SK-N-SH (cell line): ENCODE measurements around the gene DCTN3. TPM values are rescaled to one million over a fixed set of nuclear protein-coding genes. Genes with fewer than 3 reads are reported as not detected.

Source experiments
- CTCF ChIA-PET: fragments of 300-600, 350-600 bp; formaldehyde crosslinking; extraction: SDS; loops from one replicate; lab custom pipeline; 2021; lab: Yijun Ruan, JAX
- POLR2A ChIA-PET: fragments of 350-600 bp; sonication (Branson Sonifier 250); formaldehyde crosslinking; extraction: SDS; loops from one replicate; lab custom pipeline; 2020; ENCODE audit warnings: antibody characterized with exemption, inconsistent platforms; lab: Yijun Ruan, JAX
- DNase-seq: peaks from one replicate; pipeline ENCODE4 v3.0.0; 2012
- H2AFZ ChIP-seq: fragments of 200-600 bp; sonication (generic); 2 replicates; pipeline ENCODE4 v1.8.1; 2016; ENCODE audit warnings: antibody characterized with exemption, mild to moderate bottlenecking, low read depth
- H3F3A ChIP-seq: fragments of 200-600 bp; sonication (generic); replicated peaks from 2 replicates; pipeline ENCODE3; 2016; ENCODE audit warnings: antibody characterized with exemption, mild to moderate bottlenecking; ENCODE audit not compliant: insufficient read depth
- H3K27ac ChIP-seq, 2 experiments: fragments of 200-500 bp in 1 of 2; fragments of 200-600 bp in 1 of 2; sonication (Bioruptor generic) in 1 of 2; sonication (generic), shearing (Covaris generic) in 1 of 2; 2 replicates each; pipeline versions ENCODE4 v1.5.1 to v1.6.1; 2014 to 2016; ENCODE audit warnings: low read depth in 2 of 2, inconsistent platforms in 1 of 2, low read length in 1 of 2, mild to moderate bottlenecking in 1 of 2, mixed read lengths in 1 of 2
- H3K27me3 ChIP-seq: fragments of 200-600 bp; sonication (generic), shearing (Covaris generic); 2 replicates; pipeline ENCODE4 v1.6.1; 2016; ENCODE audit warnings: mixed run types; ENCODE audit not compliant: insufficient read depth
- H3K36me3 ChIP-seq, 2 experiments: fragments of 200-500 bp in 1 of 2; fragments of 200-600 bp in 1 of 2; sonication (Bioruptor generic) in 1 of 2; sonication (generic) in 1 of 2; replicated peaks in 1 of 2; 2 replicates each; pipeline versions ENCODE3 to v1.5.1; 2014 to 2016; ENCODE audit warnings: low read length in 1 of 2, mild to moderate bottlenecking in 1 of 2; ENCODE audit not compliant: insufficient read depth in 2 of 2, control insufficient read depth in 1 of 2
- H3K4me1 ChIP-seq, 2 experiments: fragments of 200-500 bp in 1 of 2; fragments of 200-600 bp in 1 of 2; sonication (Bioruptor generic) in 1 of 2; sonication (generic), shearing (Covaris generic) in 1 of 2; 2 replicates each; pipeline versions ENCODE4 v1.5.1 to v1.6.1; 2014 to 2016; ENCODE audit warnings: low read depth in 1 of 2, low read length in 1 of 2, mixed run types in 1 of 2; ENCODE audit not compliant: insufficient read depth in 2 of 2, control insufficient read depth in 1 of 2
- H3K4me2 ChIP-seq: fragments of 200-600 bp; sonication (generic), shearing (Covaris generic); 2 replicates; pipeline ENCODE4 v1.6.1; 2017; ENCODE audit warnings: mixed run types
- H3K4me3 ChIP-seq, 2 experiments: fragments of 200-500 bp in 1 of 2; fragments of 200-600 bp in 1 of 2; sonication (Bioruptor generic) in 1 of 2; sonication (generic), shearing (Covaris generic) in 1 of 2; 2 replicates each; pipeline versions ENCODE4 v1.5.1 to v1.8.1; 2014 to 2016; ENCODE audit warnings: low read depth in 2 of 2, inconsistent platforms in 1 of 2, low read length in 1 of 2, mild to moderate bottlenecking in 1 of 2, mixed read lengths in 1 of 2, moderate library complexity in 1 of 2
- H3K79me2 ChIP-seq: fragments of 200-600 bp; sonication (generic); 2 replicates; pipeline ENCODE4 v1.8.1; 2017; ENCODE audit warnings: mild to moderate bottlenecking; ENCODE audit not compliant: insufficient read depth
- H3K9ac ChIP-seq: fragments of 200-600 bp; sonication (generic); 2 replicates; pipeline ENCODE4 v1.6.1; 2017; ENCODE audit warnings: mixed run types
- H3K9me2 ChIP-seq: fragments of 200-600 bp; sonication (generic); 2 replicates; pipeline ENCODE4 v1.6.1; 2017; ENCODE audit warnings: mixed run types
- H3K9me3 ChIP-seq: fragments of 200-600 bp; sonication (generic); 2 replicates; pipeline ENCODE4 v1.6.1; 2017; ENCODE audit warnings: mixed run types, mild to moderate bottlenecking, moderate library complexity
- H4K20me1 ChIP-seq: fragments of 200-600 bp; sonication (generic); 2 replicates; pipeline ENCODE4 v1.6.1; 2017; ENCODE audit warnings: mild to moderate bottlenecking, mixed run types; ENCODE audit not compliant: insufficient read depth
- CHD2 ChIP-seq: fragments of 150-350 bp; IDR thresholded peaks from 2 replicates; pipeline ENCODE4 v1.6.1; 2018; ENCODE audit warnings: low read length; ENCODE audit not compliant: partially characterized antibody
- EP300 ChIP-seq, 2 experiments: IDR thresholded peaks; 2 replicates each; pipeline versions ENCODE4 v1.4.0 to v1.6.1; 2012; ENCODE audit warnings: borderline replicate concordance in 1 of 2, low read depth in 1 of 2, low read length in 1 of 2
- FOSL2 ChIP-seq: IDR thresholded peaks from 2 replicates; pipeline ENCODE4 v1.4.0; 2012; ENCODE audit warnings: low read depth, mild to moderate bottlenecking, moderate library complexity, borderline replicate concordance
- GATA2 ChIP-seq: sonication (generic); formaldehyde crosslinking; IDR thresholded peaks from 2 replicates; pipeline ENCODE4 v1.5.0; 2020; ENCODE audit warnings: mild to moderate bottlenecking, missing genetic modification reagents
- JUND ChIP-seq: IDR thresholded peaks from 2 replicates; pipeline ENCODE4 v1.4.0; 2012
- MAX ChIP-seq: IDR thresholded peaks from 2 replicates; pipeline ENCODE4 v1.4.0; 2012; ENCODE audit warnings: low read depth
- PBX3 ChIP-seq: IDR thresholded peaks from 2 replicates; pipeline ENCODE4; 2012
- SMC3 ChIP-seq: IDR thresholded peaks from 2 replicates; pipeline ENCODE4 v1.6.1; 2012; ENCODE audit warnings: low read depth, low read length, improper control_type of control experiment
- ZBTB33 ChIP-seq: IDR thresholded peaks from 2 replicates; pipeline ENCODE4 v1.4.0; 2012; ENCODE audit warnings: low read depth, borderline replicate concordance
- WGBS: methylation state at CpG from one replicate; pipeline ENCODE4 v1.1.6; 2017; ENCODE audit warnings: low lambda C conversion rate; 5-methylcytosine and 5-hydroxymethylcytosine counted together
- polyA plus RNA-seq, 3 experiments: library from polyadenylated mRNA; depleted of rRNA; stranded (reverse); fragments of >200 nt; gene quantifications; 2 replicates each; pipeline ENCODE4 v1.2.3, GENCODE V29; 2012

DCTN3 gene
- polyA plus RNA-seq, 1 of the 3 experiments (the other 2 are of a cell fraction) = 300 TPM

GRCh38 chr9:34578241-34579103 lies 41.8 kb downstream of the DCTN3 start:
- H3K4me3 ChIP-seq = peak overlapping the region; percentile 26 to 35; a peak in 3 of 4 replicates
- no peaks in the 10 kb centered on the region for H4K20me1 ChIP-seq
- peak overlapping the region; percentile 60 for H3K4me2 ChIP-seq
- no peak overlapping the region for H2AFZ ChIP-seq
- H3K27ac ChIP-seq = peak overlapping the region in 1 of 2 experiments; percentile 75; a peak in 2 of 4 replicates
- ChIA-PET CTCF (interaction anchor here (0.7 to 12.0 kb wide), 6 partner anchors 10 to 153 kb away, joined by 3 to 129 read pairs (median 10); partner anchors contain the start of gene CNTFR), POLR2A (interaction anchor here (0.7 to 2.3 kb wide), 5 partner anchors 10 to 150 kb away, joined by 3 to 10 read pairs (median 3); partner anchors contain the start of genes DNAI1 and FAM219A)
- no peaks in the 10 kb centered on the region for H3K79me2 ChIP-seq
- H3K9me2 ChIP-seq = no peaks in the 10 kb centered on the region
- no peaks in the 10 kb centered on the region for H3K36me3 ChIP-seq
- peak; percentile 85 for DNase-seq
- H3K9me3 ChIP-seq = no peaks in the 10 kb centered on the region
- WGBS = 34% methylated on average over 20 of the region's 28 CpGs
- H3K4me1 ChIP-seq = peaks cover 0 to 86% of the 10 kb centered on the region in 2 experiments; a peak in 2 of 4 replicates
- H3K27me3 ChIP-seq = peaks cover 33% of the 10 kb centered on the region
- H3K9ac ChIP-seq = no peak overlapping the region
- no peaks in the 10 kb centered on the region for H3F3A ChIP-seq
- no peak for TF ChIP-seq EP300 (IDR thresholded peaks at IDR 0.05; ENCODE audit: borderline replicate concordance in 1 of 2, low read depth in 1 of 2, low read length in 1 of 2)
- TF ChIP-seq PBX3 = peak; percentile 18; the same call in 1 of the 2 replicates
- TF ChIP-seq ZBTB33 = no peak
- TF ChIP-seq GATA2 (CRISPR knock-in tag) = no peak
- TF ChIP-seq SMC3 = no peak
- TF ChIP-seq MAX = 0 out of 2 replicates have a peak, but pooled peaks have one; percentile 10
- TF ChIP-seq CHD2 = peak; percentile 21
- no peak for TF ChIP-seq JUND
- no peak for TF ChIP-seq FOSL2
